Gastroesophageal sphincter (tissue), 3 donors: ENCODE measurements around the gene SERPINB12.

Source experiments
- EP300 ChIP-seq: sonication (generic); formaldehyde crosslinking; IDR thresholded peaks from one replicate; pipeline ENCODE4 v1.6.1; 2017; ENCODE audit warnings: antibody characterized with exemption, mild to moderate bottlenecking
- POLR2AphosphoS5 ChIP-seq: sonication (generic); formaldehyde crosslinking; IDR thresholded peaks from one replicate; pipeline ENCODE4 v1.6.1; 2017; ENCODE audit warnings: antibody characterized with exemption
- TF ChIP-seq, protein P1 (sequence below), 4 experiments: fragments of 200-600 bp in 2 of 4; fragments of 450-650 bp in 2 of 4; sonication (generic) in 1 of 4; IDR thresholded peaks; one replicate each; pipeline ENCODE4 v1.5.1; 2017 to 2019; ENCODE audit warnings: antibody characterized with exemption in 4 of 4, mild to moderate bottlenecking in 2 of 4, moderate library complexity in 2 of 4

DNA sequence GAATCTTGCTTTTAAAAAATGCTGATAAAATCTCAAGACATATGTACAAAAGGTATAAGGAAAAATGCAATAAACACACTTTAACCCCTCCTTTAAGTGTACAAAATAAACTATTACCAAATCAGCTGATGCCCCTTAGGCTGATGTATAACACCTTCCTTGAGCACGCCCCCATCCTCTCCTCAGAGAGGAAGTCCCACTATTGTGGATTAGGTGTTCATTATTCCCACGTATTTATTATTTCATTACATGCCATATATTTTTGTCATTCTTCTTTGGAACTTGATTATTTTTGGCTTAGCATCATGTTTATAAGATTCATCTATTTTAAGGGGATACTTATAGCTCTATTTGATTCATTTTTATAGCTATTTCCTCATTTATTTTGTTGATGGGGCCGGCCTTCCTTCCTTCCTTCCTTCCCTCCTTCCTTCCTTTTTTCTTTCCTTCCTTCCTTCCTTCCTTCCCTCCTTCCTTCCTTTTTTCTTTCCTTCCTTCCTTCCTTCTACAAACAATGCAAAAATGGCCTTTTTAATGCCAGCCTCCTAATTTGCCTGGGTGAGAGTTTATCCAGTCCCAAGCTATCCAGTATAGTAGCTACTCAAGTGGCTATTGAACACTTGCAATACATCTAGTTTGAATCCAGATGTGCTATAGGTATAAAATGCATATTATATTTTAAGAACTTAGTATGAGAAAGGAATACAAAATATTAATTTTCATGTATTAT lies 49.0 kb downstream of the SERPINB12 start:
- TF ChIP-seq, protein P1, sequence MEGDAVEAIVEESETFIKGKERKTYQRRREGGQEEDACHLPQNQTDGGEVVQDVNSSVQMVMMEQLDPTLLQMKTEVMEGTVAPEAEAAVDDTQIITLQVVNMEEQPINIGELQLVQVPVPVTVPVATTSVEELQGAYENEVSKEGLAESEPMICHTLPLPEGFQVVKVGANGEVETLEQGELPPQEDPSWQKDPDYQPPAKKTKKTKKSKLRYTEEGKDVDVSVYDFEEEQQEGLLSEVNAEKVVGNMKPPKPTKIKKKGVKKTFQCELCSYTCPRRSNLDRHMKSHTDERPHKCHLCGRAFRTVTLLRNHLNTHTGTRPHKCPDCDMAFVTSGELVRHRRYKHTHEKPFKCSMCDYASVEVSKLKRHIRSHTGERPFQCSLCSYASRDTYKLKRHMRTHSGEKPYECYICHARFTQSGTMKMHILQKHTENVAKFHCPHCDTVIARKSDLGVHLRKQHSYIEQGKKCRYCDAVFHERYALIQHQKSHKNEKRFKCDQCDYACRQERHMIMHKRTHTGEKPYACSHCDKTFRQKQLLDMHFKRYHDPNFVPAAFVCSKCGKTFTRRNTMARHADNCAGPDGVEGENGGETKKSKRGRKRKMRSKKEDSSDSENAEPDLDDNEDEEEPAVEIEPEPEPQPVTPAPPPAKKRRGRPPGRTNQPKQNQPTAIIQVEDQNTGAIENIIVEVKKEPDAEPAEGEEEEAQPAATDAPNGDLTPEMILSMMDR (IDR thresholded peaks at IDR 0.05), result no peak
- TF ChIP-seq EP300, result no peak
- no peak for TF ChIP-seq POLR2AphosphoS5
